WTC11 (cell line): ENCODE results near the gene MAP1S. TPM values are rescaled to one million over a fixed set of nuclear protein-coding genes. Genes with fewer than 3 reads are reported as not detected.
A peak's percentile ranks its signal among the peaks of the same experiment; 100 is the strongest.

Experiments used
- ATAC-seq: fragments of 200-7000 bp; cut with Tn5 transposase; 2 replicates; pipeline ENCODE4 v1.10.0; 2021; ENCODE audit warnings: mild to moderate bottlenecking, moderate library complexity
- CTCF ChIA-PET: fragments of 300-600 bp; sonication (Branson Sonifier 250); formaldehyde crosslinking; loops from one replicate; lab custom pipeline; 2021; ENCODE audit warnings: antibody characterized with exemption; lab: Charles Lee
- POLR2A ChIA-PET: fragments of 350-600 bp; sonication (Branson Sonifier 250); formaldehyde crosslinking; loops from one replicate; lab custom pipeline; 2021; ENCODE audit warnings: antibody characterized with exemption; lab: Charles Lee
- DNase-seq: peaks from one replicate; pipeline ENCODE4 v3.0.0; 2021; ENCODE audit warnings: low spot score
- H3K27ac Mint-ChIP-seq: 2 replicates; pipeline ENCODE4 v1.8.0; 2021; ENCODE audit warnings: mixed read lengths
- H3K27me3 Mint-ChIP-seq: 2 replicates; pipeline ENCODE4 v1.8.0; 2021; ENCODE audit warnings: low read depth, mild to moderate bottlenecking, moderate library complexity, mixed read lengths
- H3K36me3 Mint-ChIP-seq: 2 replicates; pipeline ENCODE4 v1.8.0; 2021; ENCODE audit warnings: mixed read lengths
- H3K4me1 Mint-ChIP-seq: 2 replicates; pipeline ENCODE4 v1.8.0; 2022; ENCODE audit warnings: mixed read lengths
- H3K4me3 Mint-ChIP-seq: 2 replicates; pipeline ENCODE4 v1.8.0; 2021; ENCODE audit warnings: mild to moderate bottlenecking, moderate library complexity, mixed read lengths
- H3K9me3 Mint-ChIP-seq: 2 replicates; pipeline ENCODE4 v1.8.0; 2021; ENCODE audit warnings: mixed read lengths
- EMX1 ChIP-seq: fragments of 250-450 bp; sonication (Bioruptor Pico); IDR thresholded peaks from 2 replicates; pipeline ENCODE4 v1.8.0; 2021; ENCODE audit warnings: mild to moderate bottlenecking
- ESRRA ChIP-seq: sonication (generic); formaldehyde crosslinking; IDR thresholded peaks from 2 replicates; pipeline ENCODE4 v1.8.1; 2022; ENCODE audit warnings: mild to moderate bottlenecking, missing genetic modification reagents, borderline replicate concordance
- MXD4 ChIP-seq: fragments of 250-450 bp; sonication (Bioruptor Pico); IDR thresholded peaks from 2 replicates; pipeline ENCODE4 v1.8.0; 2021; ENCODE audit warnings: mild to moderate bottlenecking, moderate library complexity, borderline replicate concordance
- NFATC4 ChIP-seq: fragments of 250-450 bp; sonication (Bioruptor Pico); IDR thresholded peaks from 2 replicates; pipeline ENCODE4 v1.9.0; 2021; ENCODE audit warnings: mild to moderate bottlenecking
- OVOL2 ChIP-seq: fragments of 250-450 bp; sonication (Bioruptor Pico); IDR thresholded peaks from 2 replicates; pipeline ENCODE4 v1.9.0; 2021; ENCODE audit warnings: mild to moderate bottlenecking, borderline replicate concordance
- PRRX2 ChIP-seq: fragments of 250-450 bp; sonication (Bioruptor Pico); IDR thresholded peaks from 2 replicates; pipeline ENCODE4 v1.8.0; 2021; ENCODE audit warnings: mild to moderate bottlenecking
- SOX15 ChIP-seq: fragments of 250-450 bp; sonication (Bioruptor Pico); IDR thresholded peaks from 2 replicates; pipeline ENCODE4 v1.9.0; 2021; ENCODE audit warnings: mild to moderate bottlenecking
- total RNA-seq: library from RNA; stranded (reverse); gene quantifications from 3 replicates; pipeline ENCODE4 v1.2.3, GENCODE V29; 2021
- TF ChIP-seq, protein P1 (sequence below): fragments of 250-450 bp; sonication (Bioruptor Pico); IDR thresholded peaks from 2 replicates; pipeline ENCODE4 v1.9.0; 2021; ENCODE audit warnings: mild to moderate bottlenecking
- TF ChIP-seq, protein P2 (sequence below): sonication (generic); formaldehyde crosslinking; IDR thresholded peaks from 2 replicates; pipeline ENCODE4 v1.8.0; 2022; ENCODE audit warnings: mild to moderate bottlenecking, missing genetic modification reagents
- TF ChIP-seq, protein P3 (sequence below): sonication (generic); formaldehyde crosslinking; IDR thresholded peaks from 2 replicates; pipeline ENCODE4 v1.8.1; 2022; ENCODE audit warnings: low read depth, missing genetic modification reagents, borderline replicate concordance
- TF ChIP-seq, protein P4 (sequence below): sonication (generic); formaldehyde crosslinking; IDR thresholded peaks from 2 replicates; pipeline ENCODE4 v1.8.0; 2022; ENCODE audit warnings: mild to moderate bottlenecking, missing genetic modification reagents
- TF ChIP-seq, protein P5 (sequence below): fragments of 200-600 bp; IDR thresholded peaks from 2 replicates; pipeline ENCODE4 v1.8.0; 2022; ENCODE audit warnings: antibody characterized with exemption
- TF ChIP-seq, protein P6 (sequence below): sonication (generic); formaldehyde crosslinking; IDR thresholded peaks from 2 replicates; pipeline ENCODE4 v1.8.0; 2023; ENCODE audit warnings: missing genetic modification reagents, mild to moderate bottlenecking, borderline replicate concordance
- TF ChIP-seq, protein P7 (sequence below): sonication (generic); formaldehyde crosslinking; conservative IDR thresholded peaks from 2 replicates; pipeline ENCODE4 v1.8.1; 2022; ENCODE audit warnings: mild to moderate bottlenecking, missing genetic modification reagents
- TF ChIP-seq, protein P8 (sequence below): sonication (generic); formaldehyde crosslinking; IDR thresholded peaks from 2 replicates; pipeline ENCODE4 v1.8.1; 2023; ENCODE audit warnings: mild to moderate bottlenecking, missing genetic modification reagents

MAP1S gene
- total RNA-seq, 1 experiment from 2014 or later = 120 TPM

DNA sequence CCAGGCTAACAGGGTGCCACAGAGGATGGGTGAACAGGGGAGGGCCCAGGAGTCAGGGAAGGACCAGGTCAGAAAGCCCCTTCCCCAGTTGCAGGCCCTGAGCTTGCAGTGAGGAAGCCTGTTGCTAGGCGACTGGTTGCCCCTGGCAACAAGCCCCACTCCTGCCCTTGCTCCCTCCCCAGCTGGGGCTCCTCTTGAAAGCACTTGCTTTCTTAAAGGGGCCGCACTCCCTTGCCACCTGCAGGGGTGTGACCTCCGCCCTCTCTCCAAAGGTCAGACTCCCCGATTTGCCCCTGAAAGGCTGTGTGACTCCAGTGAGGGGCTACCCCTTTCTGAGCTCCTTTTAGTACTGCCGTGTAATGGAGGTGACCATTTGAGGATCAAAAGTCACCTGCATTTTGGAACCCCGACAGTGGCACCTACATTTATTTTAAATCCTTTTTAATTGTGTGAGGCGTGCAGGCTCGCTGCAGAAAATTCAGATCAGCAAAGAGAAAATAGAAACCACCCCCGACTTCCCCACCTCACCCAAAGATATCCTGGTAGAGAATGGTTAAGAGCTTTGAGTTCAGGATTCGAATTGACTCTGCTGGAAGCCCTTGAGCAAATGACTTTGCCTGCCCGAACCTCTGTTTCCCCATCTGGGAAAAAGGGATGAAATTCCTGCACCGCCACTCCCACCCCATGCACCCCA, 36.8 kb downstream of the MAP1S start:
- Mint-ChIP-seq H3K27ac (no peak overlapping the region), H3K4me1 (peaks cover 25% of the 10 kb centered on the region), H3K36me3 (peaks cover 2% of the 10 kb centered on the region; the same call in 1 of the 2 replicates), H3K4me3 (no peak overlapping the region), H3K9me3 (no peaks in the 10 kb centered on the region), H3K27me3 (no peaks in the 10 kb centered on the region; the same call in 1 of the 2 replicates)
- ChIA-PET POLR2A (interaction anchor here (0.6 to 0.9 kb wide), 2 partner anchors 11 to 337 kb away, joined by 3 read pairs; partner anchors contain the start of gene MVB12A), CTCF (interaction anchor here (0.9 to 3.4 kb wide), 8 partner anchors 10 to 150 kb away, joined by 3 to 48 read pairs (median 3); partner anchors contain the start of gene RPL18A)
- DNase-seq (peak; percentile 86), ATAC-seq (peak; percentile 81)
- TF ChIP-seq, protein P1, sequence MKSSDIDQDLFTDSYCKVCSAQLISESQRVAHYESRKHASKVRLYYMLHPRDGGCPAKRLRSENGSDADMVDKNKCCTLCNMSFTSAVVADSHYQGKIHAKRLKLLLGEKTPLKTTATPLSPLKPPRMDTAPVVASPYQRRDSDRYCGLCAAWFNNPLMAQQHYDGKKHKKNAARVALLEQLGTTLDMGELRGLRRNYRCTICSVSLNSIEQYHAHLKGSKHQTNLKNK (CRISPR knock-in tag) = no peak
- TF ChIP-seq, protein P2, sequence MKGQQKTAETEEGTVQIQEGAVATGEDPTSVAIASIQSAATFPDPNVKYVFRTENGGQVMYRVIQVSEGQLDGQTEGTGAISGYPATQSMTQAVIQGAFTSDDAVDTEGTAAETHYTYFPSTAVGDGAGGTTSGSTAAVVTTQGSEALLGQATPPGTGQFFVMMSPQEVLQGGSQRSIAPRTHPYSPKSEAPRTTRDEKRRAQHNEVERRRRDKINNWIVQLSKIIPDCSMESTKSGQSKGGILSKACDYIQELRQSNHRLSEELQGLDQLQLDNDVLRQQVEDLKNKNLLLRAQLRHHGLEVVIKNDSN = no peak
- TF ChIP-seq, protein P3, sequence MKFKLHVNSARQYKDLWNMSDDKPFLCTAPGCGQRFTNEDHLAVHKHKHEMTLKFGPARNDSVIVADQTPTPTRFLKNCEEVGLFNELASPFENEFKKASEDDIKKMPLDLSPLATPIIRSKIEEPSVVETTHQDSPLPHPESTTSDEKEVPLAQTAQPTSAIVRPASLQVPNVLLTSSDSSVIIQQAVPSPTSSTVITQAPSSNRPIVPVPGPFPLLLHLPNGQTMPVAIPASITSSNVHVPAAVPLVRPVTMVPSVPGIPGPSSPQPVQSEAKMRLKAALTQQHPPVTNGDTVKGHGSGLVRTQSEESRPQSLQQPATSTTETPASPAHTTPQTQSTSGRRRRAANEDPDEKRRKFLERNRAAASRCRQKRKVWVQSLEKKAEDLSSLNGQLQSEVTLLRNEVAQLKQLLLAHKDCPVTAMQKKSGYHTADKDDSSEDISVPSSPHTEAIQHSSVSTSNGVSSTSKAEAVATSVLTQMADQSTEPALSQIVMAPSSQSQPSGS = no peak
- TF ChIP-seq, protein P4, sequence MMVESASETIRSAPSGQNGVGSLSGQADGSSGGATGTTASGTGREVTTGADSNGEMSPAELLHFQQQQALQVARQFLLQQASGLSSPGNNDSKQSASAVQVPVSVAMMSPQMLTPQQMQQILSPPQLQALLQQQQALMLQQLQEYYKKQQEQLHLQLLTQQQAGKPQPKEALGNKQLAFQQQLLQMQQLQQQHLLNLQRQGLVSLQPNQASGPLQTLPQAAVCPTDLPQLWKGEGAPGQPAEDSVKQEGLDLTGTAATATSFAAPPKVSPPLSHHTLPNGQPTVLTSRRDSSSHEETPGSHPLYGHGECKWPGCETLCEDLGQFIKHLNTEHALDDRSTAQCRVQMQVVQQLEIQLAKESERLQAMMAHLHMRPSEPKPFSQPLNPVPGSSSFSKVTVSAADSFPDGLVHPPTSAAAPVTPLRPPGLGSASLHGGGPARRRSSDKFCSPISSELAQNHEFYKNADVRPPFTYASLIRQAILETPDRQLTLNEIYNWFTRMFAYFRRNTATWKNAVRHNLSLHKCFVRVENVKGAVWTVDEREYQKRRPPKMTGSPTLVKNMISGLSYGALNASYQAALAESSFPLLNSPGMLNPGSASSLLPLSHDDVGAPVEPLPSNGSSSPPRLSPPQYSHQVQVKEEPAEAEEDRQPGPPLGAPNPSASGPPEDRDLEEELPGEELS (CRISPR knock-in tag) = no peak
- TF ChIP-seq OVOL2 (CRISPR knock-in tag) = no peak
- TF ChIP-seq NFATC4 = no peak
- TF ChIP-seq, protein P5, sequence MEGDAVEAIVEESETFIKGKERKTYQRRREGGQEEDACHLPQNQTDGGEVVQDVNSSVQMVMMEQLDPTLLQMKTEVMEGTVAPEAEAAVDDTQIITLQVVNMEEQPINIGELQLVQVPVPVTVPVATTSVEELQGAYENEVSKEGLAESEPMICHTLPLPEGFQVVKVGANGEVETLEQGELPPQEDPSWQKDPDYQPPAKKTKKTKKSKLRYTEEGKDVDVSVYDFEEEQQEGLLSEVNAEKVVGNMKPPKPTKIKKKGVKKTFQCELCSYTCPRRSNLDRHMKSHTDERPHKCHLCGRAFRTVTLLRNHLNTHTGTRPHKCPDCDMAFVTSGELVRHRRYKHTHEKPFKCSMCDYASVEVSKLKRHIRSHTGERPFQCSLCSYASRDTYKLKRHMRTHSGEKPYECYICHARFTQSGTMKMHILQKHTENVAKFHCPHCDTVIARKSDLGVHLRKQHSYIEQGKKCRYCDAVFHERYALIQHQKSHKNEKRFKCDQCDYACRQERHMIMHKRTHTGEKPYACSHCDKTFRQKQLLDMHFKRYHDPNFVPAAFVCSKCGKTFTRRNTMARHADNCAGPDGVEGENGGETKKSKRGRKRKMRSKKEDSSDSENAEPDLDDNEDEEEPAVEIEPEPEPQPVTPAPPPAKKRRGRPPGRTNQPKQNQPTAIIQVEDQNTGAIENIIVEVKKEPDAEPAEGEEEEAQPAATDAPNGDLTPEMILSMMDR = no peak
- TF ChIP-seq, protein P6, sequence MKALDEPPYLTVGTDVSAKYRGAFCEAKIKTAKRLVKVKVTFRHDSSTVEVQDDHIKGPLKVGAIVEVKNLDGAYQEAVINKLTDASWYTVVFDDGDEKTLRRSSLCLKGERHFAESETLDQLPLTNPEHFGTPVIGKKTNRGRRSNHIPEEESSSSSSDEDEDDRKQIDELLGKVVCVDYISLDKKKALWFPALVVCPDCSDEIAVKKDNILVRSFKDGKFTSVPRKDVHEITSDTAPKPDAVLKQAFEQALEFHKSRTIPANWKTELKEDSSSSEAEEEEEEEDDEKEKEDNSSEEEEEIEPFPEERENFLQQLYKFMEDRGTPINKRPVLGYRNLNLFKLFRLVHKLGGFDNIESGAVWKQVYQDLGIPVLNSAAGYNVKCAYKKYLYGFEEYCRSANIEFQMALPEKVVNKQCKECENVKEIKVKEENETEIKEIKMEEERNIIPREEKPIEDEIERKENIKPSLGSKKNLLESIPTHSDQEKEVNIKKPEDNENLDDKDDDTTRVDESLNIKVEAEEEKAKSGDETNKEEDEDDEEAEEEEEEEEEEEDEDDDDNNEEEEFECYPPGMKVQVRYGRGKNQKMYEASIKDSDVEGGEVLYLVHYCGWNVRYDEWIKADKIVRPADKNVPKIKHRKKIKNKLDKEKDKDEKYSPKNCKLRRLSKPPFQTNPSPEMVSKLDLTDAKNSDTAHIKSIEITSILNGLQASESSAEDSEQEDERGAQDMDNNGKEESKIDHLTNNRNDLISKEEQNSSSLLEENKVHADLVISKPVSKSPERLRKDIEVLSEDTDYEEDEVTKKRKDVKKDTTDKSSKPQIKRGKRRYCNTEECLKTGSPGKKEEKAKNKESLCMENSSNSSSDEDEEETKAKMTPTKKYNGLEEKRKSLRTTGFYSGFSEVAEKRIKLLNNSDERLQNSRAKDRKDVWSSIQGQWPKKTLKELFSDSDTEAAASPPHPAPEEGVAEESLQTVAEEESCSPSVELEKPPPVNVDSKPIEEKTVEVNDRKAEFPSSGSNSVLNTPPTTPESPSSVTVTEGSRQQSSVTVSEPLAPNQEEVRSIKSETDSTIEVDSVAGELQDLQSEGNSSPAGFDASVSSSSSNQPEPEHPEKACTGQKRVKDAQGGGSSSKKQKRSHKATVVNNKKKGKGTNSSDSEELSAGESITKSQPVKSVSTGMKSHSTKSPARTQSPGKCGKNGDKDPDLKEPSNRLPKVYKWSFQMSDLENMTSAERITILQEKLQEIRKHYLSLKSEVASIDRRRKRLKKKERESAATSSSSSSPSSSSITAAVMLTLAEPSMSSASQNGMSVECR = no peak
- TF ChIP-seq PRRX2 = no peak
- no peak for TF ChIP-seq EMX1 (CRISPR knock-in tag)
- TF ChIP-seq, protein P7, sequence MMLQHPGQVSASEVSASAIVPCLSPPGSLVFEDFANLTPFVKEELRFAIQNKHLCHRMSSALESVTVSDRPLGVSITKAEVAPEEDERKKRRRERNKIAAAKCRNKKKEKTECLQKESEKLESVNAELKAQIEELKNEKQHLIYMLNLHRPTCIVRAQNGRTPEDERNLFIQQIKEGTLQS (CRISPR knock-in tag) = no peak
- TF ChIP-seq MXD4 (CRISPR knock-in tag) = no peak
- TF ChIP-seq ESRRA (CRISPR knock-in tag) = no peak
- no peak for TF ChIP-seq SOX15 (CRISPR knock-in tag)
- TF ChIP-seq, protein P8, sequence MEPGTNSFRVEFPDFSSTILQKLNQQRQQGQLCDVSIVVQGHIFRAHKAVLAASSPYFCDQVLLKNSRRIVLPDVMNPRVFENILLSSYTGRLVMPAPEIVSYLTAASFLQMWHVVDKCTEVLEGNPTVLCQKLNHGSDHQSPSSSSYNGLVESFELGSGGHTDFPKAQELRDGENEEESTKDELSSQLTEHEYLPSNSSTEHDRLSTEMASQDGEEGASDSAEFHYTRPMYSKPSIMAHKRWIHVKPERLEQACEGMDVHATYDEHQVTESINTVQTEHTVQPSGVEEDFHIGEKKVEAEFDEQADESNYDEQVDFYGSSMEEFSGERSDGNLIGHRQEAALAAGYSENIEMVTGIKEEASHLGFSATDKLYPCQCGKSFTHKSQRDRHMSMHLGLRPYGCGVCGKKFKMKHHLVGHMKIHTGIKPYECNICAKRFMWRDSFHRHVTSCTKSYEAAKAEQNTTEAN (CRISPR knock-in tag) = no peak
